ENCODE data around the gene PFDN1.

DNA sequence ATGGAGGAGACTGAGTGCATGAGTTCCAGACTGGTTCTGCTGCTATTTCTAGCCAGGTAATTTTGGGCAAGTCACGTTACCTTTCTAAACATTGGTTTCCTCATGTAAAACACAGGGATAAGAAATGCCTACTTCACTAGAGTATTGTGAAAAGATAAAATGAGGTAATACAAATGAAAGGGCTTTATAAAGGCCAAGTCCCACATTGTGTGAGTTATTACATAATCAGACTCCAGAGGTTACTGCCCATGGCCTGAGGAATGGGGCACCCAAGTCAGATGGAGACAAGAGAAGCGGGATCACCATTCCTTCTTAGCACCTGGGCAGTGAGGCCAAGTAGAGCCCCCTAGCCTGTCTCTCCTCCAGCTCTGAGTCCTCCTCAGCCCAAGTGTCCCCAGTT is 36.0 kb upstream of the PFDN1 start:
- TF ChIP-seq CTCF (IDR thresholded peaks at IDR 0.05) (no peak), POLR2A (IDR thresholded peaks at IDR 0.05) (no peak)
